Heart right ventricle (tissue), 16 donors: Measurements from ENCODE around the gene PAK1. TPM values are rescaled to one million over a fixed set of nuclear protein-coding genes. Genes with fewer than 3 reads are reported as not detected.

ENCODE experiments used
- ATAC-seq, 8 donors: fragments of 200-7000 bp; cut with Tn5 transposase; one replicate each; pipeline ENCODE4 v1.9.1; 2020; ENCODE audit warnings: mild to moderate bottlenecking in 8 of 8, moderate library complexity in 8 of 8, moderate number of reproducible peaks in 1 of 8
- DNase-seq, 2 donors: peaks; one replicate each; pipeline ENCODE4 v3.0.0-alpha.2; 2020
- H3K27ac ChIP-seq, 10 donors: fragments of 200-600 bp; sonication (generic) in 2 of 10; one replicate each; pipeline versions ENCODE4 v1.5.0 to v1.8.0; 2020 to 2022; ENCODE audit warnings: mild to moderate bottlenecking in 3 of 10
- H3K27me3 ChIP-seq, 7 donors: fragments of 200-600 bp; one replicate each; pipeline ENCODE4 v1.8.0; 2021 to 2022; ENCODE audit warnings: mild to moderate bottlenecking in 2 of 7
- H3K36me3 ChIP-seq, 9 donors: fragments of 200-600 bp; sonication (generic) in 1 of 9; one replicate each; pipeline versions ENCODE4 v1.5.0 to v1.8.0; 2020 to 2022; ENCODE audit warnings: mild to moderate bottlenecking in 2 of 9
- H3K4me1 ChIP-seq, 9 donors: fragments of 200-600 bp; sonication (generic) in 1 of 9; one replicate each; pipeline versions ENCODE4 v1.5.0 to v1.8.0; 2020 to 2022; ENCODE audit warnings: mild to moderate bottlenecking in 4 of 9
- H3K4me3 ChIP-seq, 10 donors: fragments of 200-600 bp; sonication (generic) in 2 of 10; one replicate each; pipeline versions ENCODE4 v1.5.0 to v1.8.0; 2020 to 2022; ENCODE audit warnings: mild to moderate bottlenecking in 7 of 10, moderate library complexity in 2 of 10
- H3K9me3 ChIP-seq, 11 donors: fragments of 200-600 bp in 10 of 11; sonication (generic) in 2 of 11; one replicate each; pipeline versions ENCODE4 v1.5.0 to v1.8.0; 2013 to 2022; ENCODE audit warnings: mild to moderate bottlenecking in 2 of 11, control low read depth in 1 of 11, moderate library complexity in 1 of 11
- WGBS, 2 donors: extraction: QIAGEN DNeasy Blood & Tissue Kit; methylation state at CpG; one replicate each; pipeline ENCODE4 v1.1.7; 2013; ENCODE audit warnings: inconsistent platforms in 1 of 2; 5-methylcytosine and 5-hydroxymethylcytosine counted together
- intact Hi-C, 10 donors: fragments of 100-400 bp; cut with DNase I; formaldehyde crosslinking; loops; one replicate each; pipeline versions ENCODE4 v1.11.1 to v1.14.2; 2022
- polyA plus RNA-seq, 2 donors: library from polyadenylated mRNA; stranded (reverse); fragments of 200-250 nt; gene quantifications; one replicate each; pipeline ENCODE4 v1.2.3, GENCODE V29; 2013
- total RNA-seq, 10 donors: library from RNA; stranded (reverse); fragmentation: NEBNext Ultra II Directional in 3 of 10; extraction: Animal tissue kit (Norgen Biotek cat#: 25700) in 3 of 10; gene quantifications; one replicate each; pipeline versions ENCODE4 v1.2.1 to v1.2.4, GENCODE V29; 2021 to 2023
- TF ChIP-seq, protein P1 (sequence below), 9 donors: fragments of 200-600 bp; sonication (generic) in 2 of 9; IDR thresholded peaks; one replicate each; pipeline versions ENCODE4 v1.5.0 to v1.8.0; 2021 to 2022; ENCODE audit warnings: antibody characterized with exemption in 9 of 9, mild to moderate bottlenecking in 5 of 9, moderate library complexity in 1 of 9
- donor health status: Arrhythmogenic right ventricular cardiomyopathy.
- donor health status: ischemic (EF 13 %, LVEDD 7.1; RV severe dilation, severe dysfunction).
- donor health status: healthy with polysubstance abuse.
- donor health status: DM: no; HTN: yes; CAD: no.
- donor health status: DM: no; HTN: no; CAD: no.
- donor health status: ischemic (EF 25% LVEDD 6.9; RV normal size, moderate dysfunction).
- donor health status: ischemic (EF 25% LVEDD 5.7; RV mildly dilated, moderate dysfunction).
- donor health status: healthy.
- donor health status: DM: yes; HTN: yes; CAD: no.
- donor health status: Ischemic cardiomyopathy.
- donor health status: ischemic (EF 35%, LVEDD 5.7; RV mildly dilated, moderate dysfunction).
- donor health status: nonischemic (EF 11% LVEDD 7.7; RV severe dilation, severe dysfunction).
- donor health status: DM: yes; HTN: yes; CAD: no.
- donor health status: PGD.
- donor health status: ischemic (EF 29% LVEDD 5.4; RV normal size, mild dysfunction).
- donor health status: nonischemic (EF 23%, LVEDD 6.1; RV moderate dilation, normal function).

The PAK1 gene
- total and polyA plus RNA-seq, 12 donors = 2.4 to 17.7 (median 6.8) TPM

- DNase-seq = no peak
- H3K4me1 ChIP-seq = no peaks in the 10 kb centered on the region
- TF ChIP-seq, protein P1, sequence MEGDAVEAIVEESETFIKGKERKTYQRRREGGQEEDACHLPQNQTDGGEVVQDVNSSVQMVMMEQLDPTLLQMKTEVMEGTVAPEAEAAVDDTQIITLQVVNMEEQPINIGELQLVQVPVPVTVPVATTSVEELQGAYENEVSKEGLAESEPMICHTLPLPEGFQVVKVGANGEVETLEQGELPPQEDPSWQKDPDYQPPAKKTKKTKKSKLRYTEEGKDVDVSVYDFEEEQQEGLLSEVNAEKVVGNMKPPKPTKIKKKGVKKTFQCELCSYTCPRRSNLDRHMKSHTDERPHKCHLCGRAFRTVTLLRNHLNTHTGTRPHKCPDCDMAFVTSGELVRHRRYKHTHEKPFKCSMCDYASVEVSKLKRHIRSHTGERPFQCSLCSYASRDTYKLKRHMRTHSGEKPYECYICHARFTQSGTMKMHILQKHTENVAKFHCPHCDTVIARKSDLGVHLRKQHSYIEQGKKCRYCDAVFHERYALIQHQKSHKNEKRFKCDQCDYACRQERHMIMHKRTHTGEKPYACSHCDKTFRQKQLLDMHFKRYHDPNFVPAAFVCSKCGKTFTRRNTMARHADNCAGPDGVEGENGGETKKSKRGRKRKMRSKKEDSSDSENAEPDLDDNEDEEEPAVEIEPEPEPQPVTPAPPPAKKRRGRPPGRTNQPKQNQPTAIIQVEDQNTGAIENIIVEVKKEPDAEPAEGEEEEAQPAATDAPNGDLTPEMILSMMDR (IDR thresholded peaks at IDR 0.05) = no peak
- intact Hi-C loops = no loop called here
- no peaks in the 10 kb centered on the region for H3K9me3 ChIP-seq
- no peak for ATAC-seq
- H3K4me3 ChIP-seq = no peak overlapping the region
- H3K27me3 ChIP-seq = no peaks in the 10 kb centered on the region
- H3K27ac ChIP-seq = no peak overlapping the region
- no peaks in the 10 kb centered on the region for H3K36me3 ChIP-seq
These were observed 165.1 kb downstream of the PAK1 start for GRCh38 chr11:77308838-77309237.

GRCh38 chr11:77303328-77303727 lies 170.6 kb downstream of the PAK1 start:
- H3K4me3 ChIP-seq = no peak overlapping the region
- no peaks in the 10 kb centered on the region for H3K27me3 ChIP-seq
- DNase-seq (no peak), ATAC-seq (no peak)
- no peaks in the 10 kb centered on the region for H3K4me1 ChIP-seq
- 86 to 87% methylated on average over 2 of the region's 2 CpGs for WGBS, 2 donors
- intact Hi-C loops = no loop called here
- H3K9me3 ChIP-seq = no peaks in the 10 kb centered on the region
- TF ChIP-seq, protein P1 (IDR thresholded peaks at IDR 0.05) = no peak
- H3K27ac ChIP-seq = no peak overlapping the region
- H3K36me3 ChIP-seq = no peaks in the 10 kb centered on the region

GRCh38 chr11:77302752-77303151 lies 171.1 kb downstream of the PAK1 start:
- WGBS, 2 donors = 70 to 73% methylated on average over 3 of the region's 3 CpGs

GRCh38 chr11:77301510-77301909 lies 172.4 kb downstream of the PAK1 start, which contains the start of gene GDPD4:
GDPD4 (minus strand) TSS chr11:77301686; CDS start chr11:77285137, 16,549 bp downstream.
- TF ChIP-seq, protein P1 (IDR thresholded peaks at IDR 0.05) = no peak
- H3K9me3 ChIP-seq = no peaks in the 10 kb centered on the region
- ATAC-seq (no peak), DNase-seq (no peak)
- 79 to 87% methylated on average over 15 of the region's 15 CpGs for WGBS, 2 donors
- H3K27ac ChIP-seq = no peak within 1 kb of the TSS
- no peaks in the 10 kb centered on the region for H3K4me1 ChIP-seq
- H3K4me3 ChIP-seq = no peak within 1 kb of the TSS
- H3K27me3 ChIP-seq = no peaks in the 10 kb centered on the region
- intact Hi-C loops = no loop called here
- H3K36me3 ChIP-seq = no peaks in the 10 kb centered on the region

More at GRCh38 chr11:77302752-77303151, 171.1 kb downstream of the PAK1 start:
- Histone ChIP-seq H3K27me3 (no peaks in the 10 kb centered on the region), H3K36me3 (no peaks in the 10 kb centered on the region), H3K4me1 (no peaks in the 10 kb centered on the region), H3K9me3 (no peaks in the 10 kb centered on the region), H3K27ac (no peak overlapping the region), H3K4me3 (no peak overlapping the region)
- TF ChIP-seq, protein P1 (IDR thresholded peaks at IDR 0.05) = no peak
- ATAC-seq (no peak), DNase-seq (no peak)
- intact Hi-C loops = no loop called here
